Measurements from ENCODE around the gene AP2B1.

DNA sequence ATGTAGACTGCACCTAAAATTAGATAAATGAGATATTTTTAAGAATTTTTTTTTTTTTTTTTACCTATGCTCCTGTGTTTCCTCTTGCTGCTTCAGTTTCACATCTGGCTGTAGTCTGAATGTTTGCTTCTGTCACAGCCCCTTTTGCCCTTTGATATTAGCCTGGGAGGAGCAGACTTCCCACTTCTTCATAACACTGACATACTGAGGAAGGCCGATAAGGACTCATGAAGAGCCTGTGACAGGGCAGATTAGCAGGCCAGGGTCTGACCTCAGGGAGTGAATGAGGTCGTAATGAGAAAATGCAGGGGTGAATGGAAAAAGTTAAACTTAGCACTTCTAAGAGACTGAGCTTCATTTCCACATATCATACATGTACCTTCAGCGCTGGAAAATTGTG is 26.4 kb upstream of the AP2B1 start, which contains the start of gene SLFN14:
- no peak for TF ChIP-seq POLR2A (IDR thresholded peaks at IDR 0.05)
- TF ChIP-seq, protein P1, sequence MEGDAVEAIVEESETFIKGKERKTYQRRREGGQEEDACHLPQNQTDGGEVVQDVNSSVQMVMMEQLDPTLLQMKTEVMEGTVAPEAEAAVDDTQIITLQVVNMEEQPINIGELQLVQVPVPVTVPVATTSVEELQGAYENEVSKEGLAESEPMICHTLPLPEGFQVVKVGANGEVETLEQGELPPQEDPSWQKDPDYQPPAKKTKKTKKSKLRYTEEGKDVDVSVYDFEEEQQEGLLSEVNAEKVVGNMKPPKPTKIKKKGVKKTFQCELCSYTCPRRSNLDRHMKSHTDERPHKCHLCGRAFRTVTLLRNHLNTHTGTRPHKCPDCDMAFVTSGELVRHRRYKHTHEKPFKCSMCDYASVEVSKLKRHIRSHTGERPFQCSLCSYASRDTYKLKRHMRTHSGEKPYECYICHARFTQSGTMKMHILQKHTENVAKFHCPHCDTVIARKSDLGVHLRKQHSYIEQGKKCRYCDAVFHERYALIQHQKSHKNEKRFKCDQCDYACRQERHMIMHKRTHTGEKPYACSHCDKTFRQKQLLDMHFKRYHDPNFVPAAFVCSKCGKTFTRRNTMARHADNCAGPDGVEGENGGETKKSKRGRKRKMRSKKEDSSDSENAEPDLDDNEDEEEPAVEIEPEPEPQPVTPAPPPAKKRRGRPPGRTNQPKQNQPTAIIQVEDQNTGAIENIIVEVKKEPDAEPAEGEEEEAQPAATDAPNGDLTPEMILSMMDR (IDR thresholded peaks at IDR 0.05): no peak

Measured in heart left ventricle (tissue), 13 donors.